Measurements from ENCODE around the gene FAM219A.

Gene FAM219A

DNA sequence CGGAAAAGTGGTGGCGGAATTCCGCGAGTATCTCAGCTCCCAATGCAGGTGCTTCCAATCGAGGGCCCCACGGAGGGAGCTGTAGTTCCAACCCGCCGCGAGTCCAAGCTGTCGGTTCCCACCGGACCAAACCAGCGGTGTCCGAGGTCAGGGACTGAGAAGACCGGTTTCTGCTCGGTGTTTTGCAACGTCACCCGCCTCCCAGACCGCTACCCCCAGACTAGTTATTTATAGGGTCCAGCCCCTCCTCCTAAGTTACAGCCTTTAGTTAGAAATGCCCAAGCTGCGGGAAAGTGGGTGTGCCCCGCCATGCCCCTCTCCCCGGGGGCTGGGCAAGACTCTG is 81.0 kb downstream of the FAM219A start:
- H3K4me3 ChIP-seq (ENCODE audit: low read depth, low read length), result peak overlapping the region; percentile 62
- TF ChIP-seq CTCF (IDR thresholded peaks at IDR 0.05; ENCODE audit: borderline replicate concordance, insufficient read depth, low read depth, low read length), result no peak

GRCh38 chr9:34376596-34377403 is 81.6 kb downstream of the FAM219A start, which contains the start of gene MYORG:
MYORG (minus strand) TSS chr9:34376898; CDS start chr9:34372943, 3,955 bp downstream.
- H3K4me3 ChIP-seq (ENCODE audit: low read depth, low read length), result peak within 1 kb of the TSS; percentile 62
- no peak for TF ChIP-seq CTCF (IDR thresholded peaks at IDR 0.05; ENCODE audit: borderline replicate concordance, insufficient read depth, low read depth, low read length)

DNA sequence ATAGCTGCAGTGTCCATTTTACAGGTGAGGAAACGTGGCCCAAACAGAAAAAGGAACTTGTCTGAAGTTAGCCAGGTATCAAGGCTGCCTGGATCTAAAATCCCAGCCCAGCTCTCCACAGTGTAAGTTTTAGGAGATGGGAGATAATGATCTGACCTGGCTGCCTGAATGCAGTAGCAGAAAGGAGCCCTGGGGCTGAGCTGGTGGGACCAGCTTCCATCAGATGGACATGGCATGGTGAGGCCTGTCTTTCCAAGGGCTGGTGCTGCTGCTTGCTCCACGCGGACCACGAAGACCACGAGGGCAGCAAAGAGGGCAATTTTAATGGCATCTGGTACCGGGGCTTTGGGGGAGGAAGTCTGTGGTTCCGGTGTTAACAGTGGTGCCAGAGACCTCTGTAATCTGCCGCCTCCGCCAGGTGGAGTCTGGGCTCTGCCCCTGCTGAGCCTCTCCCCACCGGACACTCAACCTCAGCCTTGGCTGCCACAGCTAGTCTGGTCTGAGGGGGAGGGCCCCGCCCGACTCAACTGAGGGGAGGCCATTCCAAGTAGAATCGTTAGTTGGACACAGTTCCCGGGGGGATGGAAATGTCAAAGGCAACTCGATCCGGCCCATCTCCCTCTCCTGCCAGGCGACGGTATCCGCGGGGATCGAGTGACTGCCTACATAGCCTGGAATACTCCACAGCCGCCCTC is 82.3 kb downstream of the FAM219A start:
- peak; percentile 44 for TF ChIP-seq CTCF (IDR thresholded peaks at IDR 0.05; ENCODE audit: borderline replicate concordance, insufficient read depth, low read depth, low read length)
- H3K4me3 ChIP-seq (ENCODE audit: low read depth, low read length), result peak overlapping the region; percentile 62

DNA sequence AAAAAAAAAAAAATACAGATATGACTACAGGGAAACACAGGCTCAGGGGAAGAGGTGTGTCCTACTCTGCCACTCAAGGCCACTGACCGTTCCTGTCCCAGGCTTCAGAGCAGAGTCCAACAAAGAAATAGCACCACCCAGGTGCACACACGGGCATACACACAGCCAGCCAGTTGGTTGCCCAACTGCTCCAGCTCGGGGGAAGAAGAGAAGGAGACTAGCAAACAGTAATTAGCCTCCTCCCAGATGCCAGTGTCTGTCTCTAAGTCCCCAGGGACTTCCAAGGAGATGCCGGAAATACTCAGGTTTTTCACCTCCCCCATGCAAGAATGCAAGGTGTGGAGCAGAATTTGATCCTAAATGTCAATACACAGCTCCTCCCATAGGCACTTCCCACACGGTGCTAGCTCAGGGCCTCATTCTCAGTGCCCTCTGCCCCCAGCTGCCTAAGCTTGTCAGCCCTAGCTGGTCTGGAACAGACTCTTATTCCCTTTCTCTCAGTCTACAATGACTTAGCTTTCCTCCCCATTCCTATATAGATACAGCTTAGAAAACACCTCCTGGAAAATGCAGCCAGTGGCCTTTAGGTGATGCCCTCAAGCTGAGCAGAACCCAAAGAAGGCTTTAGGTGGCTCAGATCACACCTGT is 83.3 kb downstream of the FAM219A start:
- no peak overlapping the region for H3K4me3 ChIP-seq (ENCODE audit: low read depth, low read length)
- TF ChIP-seq CTCF (IDR thresholded peaks at IDR 0.05; ENCODE audit: borderline replicate concordance, insufficient read depth, low read depth, low read length), result no peak

GRCh38 chr9:34374339-34374738 is 84.0 kb downstream of the FAM219A start:
- no peak for TF ChIP-seq CTCF (IDR thresholded peaks at IDR 0.05; ENCODE audit: borderline replicate concordance, insufficient read depth, low read depth, low read length)
- no peak overlapping the region for H3K4me3 ChIP-seq (ENCODE audit: low read depth, low read length)

GRCh38 chr9:34373749-34374148 is 84.6 kb downstream of the FAM219A start:
- no peak for TF ChIP-seq CTCF (IDR thresholded peaks at IDR 0.05; ENCODE audit: borderline replicate concordance, insufficient read depth, low read depth, low read length)
- no peak overlapping the region for H3K4me3 ChIP-seq (ENCODE audit: low read depth, low read length)

Measured in GM12875 (cell line).